Measurements from ENCODE around the gene WWOX.

Gene WWOX

GRCh38 chr16:78362524-78363135 lies 263.2 kb downstream of the WWOX start:
- TF ChIP-seq EZH2 (IDR thresholded peaks at IDR 0.05; ENCODE audit: borderline replicate concordance, low read depth, low read length, severe bottlenecking) (no peak), CTCF (IDR thresholded peaks at IDR 0.05; ENCODE audit: borderline replicate concordance, extremely low read depth, low read length, poor library complexity, severe bottlenecking) (no peak)
- no peak overlapping the region for H3K4me3 ChIP-seq (ENCODE audit: low read depth in 1 of 2, low read length in 2 of 2)
- no peaks in the 10 kb centered on the region for H3K27me3 ChIP-seq (ENCODE audit: insufficient read depth, low read length, poor library complexity)
- no peak overlapping the region for H2AFZ ChIP-seq (ENCODE audit: low read depth, low read length)
- no peak overlapping the region for H3K9ac ChIP-seq (ENCODE audit: low read depth, low read length)
- H3K9me3 ChIP-seq (ENCODE audit: insufficient read depth, low read length, severe bottlenecking): no peaks in the 10 kb centered on the region
- no peaks in the 10 kb centered on the region for H4K20me1 ChIP-seq (ENCODE audit: insufficient read depth, low read length)
- no peak for DNase-seq
- H3K36me3 ChIP-seq (ENCODE audit: insufficient read depth, low read length): no peaks in the 10 kb centered on the region
- ATAC-seq (ENCODE audit: insufficient read depth, low read depth): no peak
- no peak overlapping the region for H3K4me2 ChIP-seq (ENCODE audit: insufficient read depth, low read length)
- H3K79me2 ChIP-seq (ENCODE audit: insufficient read depth, low read length): no peaks in the 10 kb centered on the region
- no peaks in the 10 kb centered on the region for H3K4me1 ChIP-seq (ENCODE audit: insufficient read depth, low read length)
- H3K27ac ChIP-seq (ENCODE audit: low read length): no peak overlapping the region

- Histone ChIP-seq H3K27me3 (ENCODE audit: insufficient read depth, low read length, poor library complexity) (no peaks in the 10 kb centered on the region), H3K4me1 (ENCODE audit: insufficient read depth, low read length) (peaks cover 5% of the 10 kb centered on the region), H4K20me1 (ENCODE audit: insufficient read depth, low read length) (no peaks in the 10 kb centered on the region), H3K36me3 (ENCODE audit: insufficient read depth, low read length) (no peaks in the 10 kb centered on the region), H2AFZ (ENCODE audit: low read depth, low read length) (no peak overlapping the region), H3K9ac (ENCODE audit: low read depth, low read length) (no peak overlapping the region), H3K9me3 (ENCODE audit: insufficient read depth, low read length, severe bottlenecking) (no peaks in the 10 kb centered on the region), H3K4me2 (ENCODE audit: insufficient read depth, low read length) (no peak overlapping the region), H3K27ac (ENCODE audit: low read length) (no peak overlapping the region), H3K4me3 (ENCODE audit: low read depth in 1 of 2, low read length in 2 of 2) (no peak overlapping the region), H3K79me2 (ENCODE audit: insufficient read depth, low read length) (no peaks in the 10 kb centered on the region)
- DNase-seq (no peak), ATAC-seq (ENCODE audit: insufficient read depth, low read depth) (no peak)
- TF ChIP-seq EZH2 (IDR thresholded peaks at IDR 0.05; ENCODE audit: borderline replicate concordance, low read depth, low read length, severe bottlenecking) (no peak), CTCF (IDR thresholded peaks at IDR 0.05; ENCODE audit: borderline replicate concordance, extremely low read depth, low read length, poor library complexity, severe bottlenecking) (no peak)
Observed at GRCh38 chr16:78363843-78364555, 264.5 kb downstream of the WWOX start.

GRCh38 chr16:78364556-78364880 lies 265.1 kb downstream of the WWOX start:
- ATAC-seq (ENCODE audit: insufficient read depth, low read depth) (no peak), DNase-seq (no peak)
- no peak overlapping the region for H2AFZ ChIP-seq (ENCODE audit: low read depth, low read length)
- no peak overlapping the region for H3K9ac ChIP-seq (ENCODE audit: low read depth, low read length)
- H4K20me1 ChIP-seq (ENCODE audit: insufficient read depth, low read length): no peaks in the 10 kb centered on the region
- peaks cover 5% of the 10 kb centered on the region for H3K4me1 ChIP-seq (ENCODE audit: insufficient read depth, low read length)
- no peaks in the 10 kb centered on the region for H3K27me3 ChIP-seq (ENCODE audit: insufficient read depth, low read length, poor library complexity)
- H3K79me2 ChIP-seq (ENCODE audit: insufficient read depth, low read length): no peaks in the 10 kb centered on the region
- no peaks in the 10 kb centered on the region for H3K9me3 ChIP-seq (ENCODE audit: insufficient read depth, low read length, severe bottlenecking)
- H3K27ac ChIP-seq (ENCODE audit: low read length): no peak overlapping the region
- H3K36me3 ChIP-seq (ENCODE audit: insufficient read depth, low read length): no peaks in the 10 kb centered on the region
- H3K4me2 ChIP-seq (ENCODE audit: insufficient read depth, low read length): no peak overlapping the region
- no peak for TF ChIP-seq CTCF (IDR thresholded peaks at IDR 0.05; ENCODE audit: borderline replicate concordance, extremely low read depth, low read length, poor library complexity, severe bottlenecking)
- TF ChIP-seq EZH2 (IDR thresholded peaks at IDR 0.05; ENCODE audit: borderline replicate concordance, low read depth, low read length, severe bottlenecking): no peak
- H3K4me3 ChIP-seq (ENCODE audit: low read depth in 1 of 2, low read length in 2 of 2): no peak overlapping the region
